ENCODE data around the gene GTF2F2. TPM values are rescaled to one million over a fixed set of nuclear protein-coding genes. Genes with fewer than 3 reads are reported as not detected.

GTF2F2 gene
- total and polyA plus RNA-seq, 2 donors (not counting 3 experiments of a cell fraction or from before 2014, with no cell fraction given): 7.5 to 23.6 TPM

DNA sequence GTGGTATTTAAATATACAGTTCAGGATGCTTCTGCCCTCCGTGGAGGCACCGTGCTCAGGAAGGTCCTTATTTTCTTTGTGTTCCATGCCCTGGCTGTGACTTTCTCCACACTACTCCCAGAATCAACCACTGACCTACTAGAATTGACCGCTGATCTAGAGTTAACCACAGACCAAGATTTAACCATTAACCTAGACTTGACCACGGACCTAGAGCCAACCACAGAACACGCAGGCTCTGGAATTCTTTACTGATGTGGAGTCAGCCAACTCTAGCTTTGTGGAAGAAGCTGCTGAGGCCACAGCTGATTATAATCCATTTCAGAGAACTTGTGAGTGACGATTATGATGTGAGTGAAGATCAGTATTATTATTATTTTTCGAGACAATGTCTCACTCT is 18.0 kb downstream of the GTF2F2 start:
- TF ChIP-seq POLR2AphosphoS5 (IDR thresholded peaks at IDR 0.05; ENCODE audit: insufficient read depth, low read depth, low read length) (no peak), MYC (IDR thresholded peaks at IDR 0.05; ENCODE audit: low read depth, low read length) (no peak), FOS (IDR thresholded peaks at IDR 0.05; ENCODE audit: borderline replicate concordance, insufficient read depth, low read length) (no peak), JUN (IDR thresholded peaks at IDR 0.05; ENCODE audit: borderline replicate concordance, insufficient read depth, insufficient read length, low read depth) (no peak), EZH2 (IDR thresholded peaks at IDR 0.05; ENCODE audit: borderline replicate concordance, low read depth, low read length, severe bottlenecking) (no peak), GATA2 (IDR thresholded peaks at IDR 0.05; ENCODE audit: insufficient read depth, insufficient read length, low read depth, low read length) (no peak), POLR2A (IDR thresholded peaks at IDR 0.05; ENCODE audit: low read depth, low read length) (no peak)
- TF ChIP-seq, protein P1, sequence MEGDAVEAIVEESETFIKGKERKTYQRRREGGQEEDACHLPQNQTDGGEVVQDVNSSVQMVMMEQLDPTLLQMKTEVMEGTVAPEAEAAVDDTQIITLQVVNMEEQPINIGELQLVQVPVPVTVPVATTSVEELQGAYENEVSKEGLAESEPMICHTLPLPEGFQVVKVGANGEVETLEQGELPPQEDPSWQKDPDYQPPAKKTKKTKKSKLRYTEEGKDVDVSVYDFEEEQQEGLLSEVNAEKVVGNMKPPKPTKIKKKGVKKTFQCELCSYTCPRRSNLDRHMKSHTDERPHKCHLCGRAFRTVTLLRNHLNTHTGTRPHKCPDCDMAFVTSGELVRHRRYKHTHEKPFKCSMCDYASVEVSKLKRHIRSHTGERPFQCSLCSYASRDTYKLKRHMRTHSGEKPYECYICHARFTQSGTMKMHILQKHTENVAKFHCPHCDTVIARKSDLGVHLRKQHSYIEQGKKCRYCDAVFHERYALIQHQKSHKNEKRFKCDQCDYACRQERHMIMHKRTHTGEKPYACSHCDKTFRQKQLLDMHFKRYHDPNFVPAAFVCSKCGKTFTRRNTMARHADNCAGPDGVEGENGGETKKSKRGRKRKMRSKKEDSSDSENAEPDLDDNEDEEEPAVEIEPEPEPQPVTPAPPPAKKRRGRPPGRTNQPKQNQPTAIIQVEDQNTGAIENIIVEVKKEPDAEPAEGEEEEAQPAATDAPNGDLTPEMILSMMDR (IDR thresholded peaks at IDR 0.05; ENCODE audit: extremely low read depth in 1 of 2, insufficient read depth in 1 of 2, low read depth in 1 of 2, low read length in 2 of 2): no peak
- TF ChIP-seq, protein P2, sequence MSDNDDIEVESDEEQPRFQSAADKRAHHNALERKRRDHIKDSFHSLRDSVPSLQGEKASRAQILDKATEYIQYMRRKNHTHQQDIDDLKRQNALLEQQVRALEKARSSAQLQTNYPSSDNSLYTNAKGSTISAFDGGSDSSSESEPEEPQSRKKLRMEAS (IDR thresholded peaks at IDR 0.05; ENCODE audit: insufficient read depth, insufficient read length): no peak
- CTCF ChIA-PET: interaction anchor here (1.5 to 1.8 kb wide), 2 partner anchors 35 to 143 kb away, joined by 3 to 4 read pairs; no protein-coding TSS in a partner anchor
- Histone ChIP-seq H2AFZ (ENCODE audit: low read depth, low read length) (no peak overlapping the region), H3K36me3 (ENCODE audit: control insufficient read depth in 2 of 2, extremely low read depth in 1 of 2, insufficient read depth in 2 of 2, low read length in 2 of 2) (no peaks in the 10 kb centered on the region), H3K4me1 (ENCODE audit: control insufficient read depth, extremely low read depth, insufficient read depth, low read length) (peaks cover 6% of the 10 kb centered on the region), H4K20me1 (replicated peaks; ENCODE audit: control insufficient read depth, extremely low read depth, insufficient read depth, low read length) (no peaks in the 10 kb centered on the region), H3K4me3 (replicated peaks in 1 of 3; ENCODE audit: insufficient read depth in 1 of 3, low read depth in 1 of 3, low read length in 3 of 3) (no peak overlapping the region), H3K79me2 (ENCODE audit: control insufficient read depth, insufficient read depth, low read length) (peaks cover 40% of the 10 kb centered on the region), H3K9me1 (replicated peaks; ENCODE audit: control insufficient read depth, extremely low read depth, insufficient read depth, low read length) (no peaks in the 10 kb centered on the region), H3K27ac (ENCODE audit: insufficient read depth, low read depth, low read length) (no peak overlapping the region), H3K27me3 (ENCODE audit: control insufficient read depth in 2 of 2, insufficient read depth in 2 of 2, low read length in 2 of 2) (no peaks in the 10 kb centered on the region), H3K9ac (replicated peaks; ENCODE audit: extremely low read depth, insufficient read depth, low read length) (no peak overlapping the region), H3K4me2 (ENCODE audit: insufficient read depth, low read length) (no peak overlapping the region), H3K9me3 (replicated peaks; ENCODE audit: control insufficient read depth, insufficient read depth, low read length) (no peaks in the 10 kb centered on the region)
- no peak for FAIRE-seq
- DNase-seq (ENCODE audit: low read depth, low spot score): no peak
- dilution Hi-C loops (cut with MboI; ENCODE audit: extremely low pct_ligation_motif_present, low sequenced_read_pairs): no loop called here
- POLR2A ChIA-PET: no interaction called here
- intact Hi-C loops (cut with micrococcal nuclease): no loop called here
- BruUV-seq (replicated peaks): no TSS peak
